ENCODE data around the gene CUX1. TPM values are rescaled to one million over a fixed set of nuclear protein-coding genes. Genes with fewer than 3 reads are reported as not detected.

The CUX1 gene
- total RNA-seq, 1 experiment from 2014 or later: 53.5 TPM

GRCh38 chr7:102281785-102282184, 464.4 kb downstream of the CUX1 start:
- peaks cover 10 to 21% of the 10 kb centered on the region in 2 experiments for H3K4me1 Mint-ChIP-seq
- Histone ChIP-seq H4K20me1 (ENCODE audit: control insufficient read depth, insufficient read depth, insufficient read length) (no peaks in the 10 kb centered on the region), H4K91ac (ENCODE audit: insufficient read length, low read depth, low read length) (no peak overlapping the region), H2BK20ac (ENCODE audit: low read depth, low read length, poor library complexity, severe bottlenecking) (no peak overlapping the region), H3T11ph (ENCODE audit: low read length) (no peak overlapping the region), H3K27ac (ENCODE audit: insufficient read length, low read depth, low read length) (no peak overlapping the region), H3K79me2 (ENCODE audit: insufficient read depth, low read length) (no peaks in the 10 kb centered on the region), H2BK15ac (ENCODE audit: low read depth, low read length) (no peak overlapping the region), H3K14ac (ENCODE audit: insufficient read depth, low read length) (no peak overlapping the region), H3K4me2 (ENCODE audit: insufficient read depth, insufficient read length, low read length) (no peak overlapping the region), H3K79me1 (ENCODE audit: insufficient read depth, low read depth, low read length, poor library complexity, severe bottlenecking) (no peaks in the 10 kb centered on the region), H3K4ac (ENCODE audit: low read depth, low read length) (no peak overlapping the region), H3K9me3 (ENCODE audit: control insufficient read depth, low read depth, low read length) (no peaks in the 10 kb centered on the region), H3K56ac (ENCODE audit: insufficient read length, low read depth, low read length) (no peak overlapping the region), H4K5ac (ENCODE audit: insufficient read length, low read depth, low read length) (no peak overlapping the region), H4K8ac (replicated peaks; ENCODE audit: insufficient read length, low read depth, low read length) (no peak overlapping the region), H2BK120ac (ENCODE audit: low read depth, low read length, poor library complexity, severe bottlenecking) (no peak overlapping the region), H3K4me1 (ENCODE audit: insufficient read depth, low read length) (no peaks in the 10 kb centered on the region), H3K18ac (ENCODE audit: insufficient read length, low read depth, low read length) (no peak overlapping the region), H2AFZ (ENCODE audit: low read length) (no peak overlapping the region), H2BK12ac (ENCODE audit: insufficient read length, low read depth, low read length) (no peak overlapping the region), H3K27me3 (ENCODE audit: insufficient read depth, low read length) (no peaks in the 10 kb centered on the region), H3K9ac (ENCODE audit: extremely low read depth, insufficient read length, low read length) (no peak overlapping the region), H3K23ac (ENCODE audit: insufficient read length, low read depth, low read length) (no peak overlapping the region), H2AK5ac (ENCODE audit: insufficient read length, low read length) (no peak overlapping the region), H2BK5ac (ENCODE audit: insufficient read length, low read length) (no peak overlapping the region), H3K23me2 (ENCODE audit: insufficient read length, low read depth, low read length, poor library complexity, severe bottlenecking) (peaks cover 3% of the 10 kb centered on the region)
- no peak for TF ChIP-seq CTCF (conservative IDR thresholded peaks at IDR 0.05)
- H3K9me3 Mint-ChIP-seq: no peaks in the 10 kb centered on the region
- no peak for DNase-seq
- peaks cover 13% of the 10 kb centered on the region for H3K27me3 Mint-ChIP-seq (ENCODE audit: low read depth)
- no peaks in the 10 kb centered on the region for H3K36me3 Mint-ChIP-seq (ENCODE audit: insufficient read depth in 1 of 3, low read depth in 3 of 3)
- no CpG with 5 or more reads among the region's 14 CpGs for WGBS (ENCODE audit: extremely low coverage, insufficient read length, low lambda C conversion rate)
- H3K4me3 Mint-ChIP-seq: no peak overlapping the region
- no peak overlapping the region for H3K27ac Mint-ChIP-seq

Measured in H9 (cell line).